Skin epidermis (tissue), 12 donors: ENCODE results near the gene MAPK6.
"Not testable (repeated sequence)": the region's sequence is repeated elsewhere in the genome, so short reads cannot be mapped to it uniquely, and the experiment has no call there.

ENCODE experiments used
- H3K27ac ChIP-seq, 21 experiments: fragments of 200-600 bp; sonication (generic) in 11 of 21; one replicate each; pipeline ENCODE4 v1.5.0; 2020; ENCODE audit warnings: mild to moderate bottlenecking in 3 of 21, inconsistent platforms in 2 of 21, moderate library complexity in 2 of 21
- H3K4me3 ChIP-seq, 7 experiments: fragments of 200-600 bp; sonication (generic) in 2 of 7; one replicate each; pipeline ENCODE4 v1.5.0; 2020; ENCODE audit warnings: inconsistent platforms in 2 of 7, mild to moderate bottlenecking in 2 of 7, moderate library complexity in 1 of 7

The MAPK6 gene

DNA sequence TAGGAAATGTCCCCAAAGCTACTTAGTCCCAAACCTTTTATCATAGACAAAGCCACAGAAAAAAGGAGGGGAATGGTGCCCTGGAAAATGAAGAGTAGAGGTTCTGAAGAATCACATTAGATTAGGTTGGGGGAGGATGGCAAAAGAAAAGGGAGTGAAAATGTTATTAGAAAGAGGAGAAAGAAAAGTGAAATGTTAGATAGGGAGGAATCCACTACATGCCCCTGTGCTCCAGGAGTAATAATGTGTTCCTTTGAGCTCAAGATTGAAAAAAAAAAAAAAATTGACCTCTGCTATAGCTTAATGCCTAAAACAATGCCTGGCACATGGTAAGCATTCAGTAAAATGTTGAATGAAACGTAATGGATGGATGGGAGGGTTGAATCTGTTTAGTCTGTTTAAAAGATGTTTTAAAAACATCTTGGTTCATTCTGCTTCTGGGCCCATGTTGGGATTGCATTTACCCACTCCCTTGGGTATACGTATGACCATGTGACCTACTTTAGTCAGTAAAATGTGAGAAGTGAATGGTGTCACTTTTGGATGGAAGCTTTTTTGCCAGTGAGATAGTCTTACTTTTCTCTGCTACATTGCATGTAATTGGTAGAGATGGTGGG lies 19.0 kb downstream of the MAPK6 start:
- Histone ChIP-seq H3K4me3 (no peak overlapping the region), H3K27ac (no peak overlapping the region)

DNA sequence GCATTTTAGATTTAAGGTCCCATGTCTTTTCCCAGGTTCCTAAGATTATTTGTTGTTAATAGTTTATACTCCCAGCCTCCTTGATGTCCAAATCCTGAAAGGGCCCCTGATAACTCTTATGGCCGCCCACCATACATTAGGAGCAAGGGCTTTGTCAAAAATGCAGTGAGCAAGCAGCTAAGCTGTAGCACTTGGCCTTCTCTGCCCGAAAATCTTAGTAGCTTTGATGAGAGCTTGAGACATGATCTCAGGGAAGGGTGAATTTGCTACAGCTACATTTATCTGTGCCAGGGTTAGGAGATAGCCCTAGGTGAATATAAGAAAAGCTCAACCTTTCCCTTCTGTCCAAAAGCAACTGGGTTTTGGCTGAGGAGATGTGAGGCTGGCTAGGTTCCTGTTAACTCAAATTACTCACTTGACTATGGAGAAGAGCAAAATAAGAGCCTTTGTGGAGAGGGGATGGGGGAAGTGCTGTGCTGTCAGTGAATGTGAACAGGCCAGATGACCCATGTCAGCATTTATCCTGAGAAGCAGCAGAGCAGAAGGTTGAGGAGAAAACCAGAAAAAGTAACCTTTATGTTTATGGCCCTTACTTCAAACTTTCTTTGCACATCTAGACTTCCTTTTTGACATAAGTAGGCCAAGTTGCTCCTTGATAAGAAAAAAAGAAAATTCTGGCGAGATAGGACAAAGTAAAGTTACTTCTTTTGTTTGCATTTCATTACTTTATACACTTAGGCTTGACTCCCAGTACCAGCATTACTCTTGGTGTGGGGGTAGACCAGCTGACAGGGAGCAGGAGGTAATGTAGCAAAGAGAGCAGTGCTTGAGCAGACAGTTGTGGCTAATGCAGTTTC lies 21.1 kb downstream of the MAPK6 start:
- peak overlapping the region in 7 of 21 experiments; percentile 3 to 62 (median 42) for H3K27ac ChIP-seq

DNA sequence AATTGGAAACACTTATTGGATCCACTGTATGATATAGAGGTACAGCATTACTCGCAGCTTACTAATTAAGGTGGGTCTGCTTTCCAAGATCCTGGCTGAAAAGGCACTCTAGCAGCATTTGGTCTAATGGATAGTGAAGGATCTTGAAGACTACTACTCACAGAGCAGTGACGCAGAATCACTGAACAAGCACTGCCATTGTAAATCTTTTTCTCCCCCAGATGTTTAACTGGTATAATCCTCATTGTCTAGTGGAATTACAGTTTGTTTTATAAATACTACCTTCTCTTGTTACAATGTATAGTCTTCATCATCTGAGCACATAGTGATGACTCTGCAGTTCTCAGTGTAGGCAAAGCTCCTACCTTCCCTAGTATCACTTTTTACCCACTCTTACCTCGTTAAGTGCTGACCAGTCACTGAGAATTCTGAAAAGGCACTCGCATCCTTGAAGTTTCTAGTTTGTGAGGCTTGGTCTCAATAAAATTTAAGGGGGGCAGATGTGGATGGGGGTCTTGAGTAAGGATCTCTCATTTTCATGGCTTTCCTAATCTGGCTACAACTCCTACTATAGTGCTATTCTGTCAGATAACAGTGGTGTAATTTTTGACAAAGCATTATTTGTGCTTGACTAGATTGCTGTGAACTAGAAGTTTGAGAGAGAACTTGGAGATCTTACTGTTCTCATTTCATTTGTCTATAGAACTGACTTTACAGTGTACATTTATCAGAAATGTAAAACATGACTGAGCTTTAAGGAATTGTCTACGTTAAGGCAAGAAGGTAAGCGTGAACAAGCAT lies 23.2 kb downstream of the MAPK6 start:
- no peak overlapping the region for H3K4me3 ChIP-seq
- no peak overlapping the region for H3K27ac ChIP-seq

More for the DNA sequence above, 21.1 kb downstream of the MAPK6 start:
- no peak overlapping the region for H3K4me3 ChIP-seq

DNA sequence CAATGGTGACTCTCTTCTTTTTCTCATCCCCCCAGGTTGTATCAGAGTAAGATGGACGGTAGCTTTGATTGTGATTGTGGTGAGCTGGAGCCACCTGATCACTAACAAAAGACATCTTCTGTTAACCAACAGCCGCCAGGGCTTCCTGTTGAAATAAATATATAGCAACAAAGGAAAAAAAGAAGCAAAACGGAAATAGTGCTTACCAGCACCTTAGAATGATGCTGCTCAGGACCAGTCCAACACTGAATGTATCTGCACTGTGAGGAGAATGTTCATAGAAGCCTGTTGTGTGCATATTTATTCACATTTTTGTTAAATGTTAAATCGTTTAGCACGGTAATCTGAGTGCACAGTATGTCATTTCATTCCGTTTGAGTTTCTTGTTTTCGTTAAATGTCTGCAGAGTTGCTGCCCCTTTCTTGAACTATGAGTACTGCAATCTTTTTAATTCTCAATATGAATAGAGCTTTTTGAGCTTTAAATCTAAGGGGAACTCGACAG lies 26.8 kb downstream of the MAPK6 start:
- not testable (repeated sequence) for H3K4me3 ChIP-seq
- peak overlapping the region in 7 of 21 experiments; percentile 3 to 82 (median 59) for H3K27ac ChIP-seq

DNA sequence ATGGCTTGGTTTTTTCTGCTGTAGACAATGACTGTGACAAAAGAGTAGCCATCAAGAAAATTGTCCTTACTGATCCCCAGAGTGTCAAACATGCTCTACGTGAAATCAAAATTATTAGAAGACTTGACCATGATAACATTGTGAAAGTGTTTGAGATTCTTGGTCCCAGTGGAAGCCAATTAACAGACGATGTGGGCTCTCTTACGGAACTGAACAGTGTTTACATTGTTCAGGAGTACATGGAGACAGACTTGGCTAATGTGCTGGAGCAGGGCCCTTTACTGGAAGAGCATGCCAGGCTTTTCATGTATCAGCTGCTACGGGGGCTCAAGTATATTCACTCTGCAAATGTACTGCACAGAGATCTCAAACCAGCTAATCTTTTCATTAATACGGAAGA lies 27.5 kb downstream of the MAPK6 start:
- peak overlapping the region in 7 of 21 experiments; percentile 47 to 82 (median 60) for H3K27ac ChIP-seq
- H3K4me3 ChIP-seq: not testable (repeated sequence)

DNA sequence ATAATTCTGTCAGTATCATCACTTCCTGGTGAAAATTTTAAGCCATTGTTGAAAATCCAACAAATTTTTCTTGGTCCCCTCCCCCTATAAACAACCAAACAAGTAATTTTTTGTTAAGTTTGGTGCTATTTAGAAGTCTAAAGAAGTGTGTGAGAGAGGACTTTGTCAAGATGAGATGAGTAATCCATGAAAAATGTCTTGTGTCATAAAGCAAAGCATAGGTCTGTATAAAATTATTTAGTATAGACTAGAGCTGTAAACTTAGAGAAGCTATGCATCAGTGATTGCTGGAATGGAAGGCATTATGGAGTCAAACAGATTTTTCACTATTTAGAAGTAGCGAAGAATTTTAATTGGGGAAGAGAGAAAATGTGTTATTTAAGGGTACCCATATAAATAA lies 31.4 kb downstream of the MAPK6 start:
- Histone ChIP-seq H3K27ac (no peak overlapping the region), H3K4me3 (no peak overlapping the region)

DNA sequence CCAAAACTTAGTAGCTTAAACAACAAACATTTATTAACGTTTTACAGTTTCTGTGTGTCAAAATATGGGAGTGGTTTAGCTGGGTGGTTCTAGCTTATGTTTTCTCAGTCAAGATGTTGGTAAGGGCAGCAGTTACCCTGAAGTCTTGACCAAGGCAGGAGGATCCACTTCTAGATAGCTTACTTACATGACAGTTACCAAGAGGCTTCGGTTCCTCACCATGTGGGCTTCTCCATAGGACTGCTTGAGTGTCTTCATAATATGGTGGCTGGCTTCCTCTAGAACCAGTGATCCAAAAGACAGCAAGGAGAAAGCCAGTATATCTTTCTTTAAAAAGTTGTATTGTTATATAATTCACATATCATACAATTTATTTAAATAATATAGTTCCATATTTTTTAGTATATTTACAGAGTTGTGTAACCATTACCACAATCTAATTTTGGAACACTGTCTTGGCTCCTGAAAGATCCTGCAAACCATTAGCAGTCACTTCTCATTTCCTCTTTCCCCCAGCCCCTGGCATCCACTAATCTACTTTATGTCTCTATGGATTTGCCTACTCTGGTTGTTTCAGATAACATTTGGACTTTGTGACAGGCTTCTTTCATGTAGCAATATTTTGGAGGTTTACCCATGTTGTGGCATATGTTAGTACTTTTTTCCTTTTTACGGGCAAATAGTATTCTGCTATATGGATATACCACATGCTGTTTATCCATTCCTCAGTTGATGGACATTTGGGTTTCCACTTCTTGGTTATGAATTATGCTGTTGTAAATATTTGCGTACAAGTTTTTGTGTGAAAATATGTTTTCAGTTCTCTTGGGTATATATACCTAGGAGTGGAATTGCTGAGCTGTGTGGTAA lies 33.3 kb downstream of the MAPK6 start:
- Histone ChIP-seq H3K4me3 (no peak overlapping the region), H3K27ac (peak overlapping the region in 1 of 21 experiments; percentile 17)

DNA sequence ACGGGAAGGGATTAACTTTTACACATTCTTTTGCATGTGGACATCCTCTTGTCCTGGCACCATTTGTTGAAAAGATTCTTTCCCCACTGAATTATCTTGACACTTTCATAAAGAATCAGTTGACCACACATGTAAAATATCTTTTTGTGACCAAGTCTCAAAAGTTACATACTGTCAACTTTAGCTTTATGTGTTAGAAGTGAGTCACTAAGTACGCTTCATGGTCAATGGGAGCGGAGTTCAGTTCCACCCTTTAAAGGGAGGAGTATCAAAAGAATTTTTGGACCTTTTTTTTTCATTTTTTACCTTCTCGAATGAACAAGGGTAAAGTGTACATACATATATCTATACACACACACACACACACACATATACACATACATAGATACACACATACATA lies 35.4 kb downstream of the MAPK6 start:
- Histone ChIP-seq H3K27ac (no peak overlapping the region), H3K4me3 (no peak overlapping the region)

DNA sequence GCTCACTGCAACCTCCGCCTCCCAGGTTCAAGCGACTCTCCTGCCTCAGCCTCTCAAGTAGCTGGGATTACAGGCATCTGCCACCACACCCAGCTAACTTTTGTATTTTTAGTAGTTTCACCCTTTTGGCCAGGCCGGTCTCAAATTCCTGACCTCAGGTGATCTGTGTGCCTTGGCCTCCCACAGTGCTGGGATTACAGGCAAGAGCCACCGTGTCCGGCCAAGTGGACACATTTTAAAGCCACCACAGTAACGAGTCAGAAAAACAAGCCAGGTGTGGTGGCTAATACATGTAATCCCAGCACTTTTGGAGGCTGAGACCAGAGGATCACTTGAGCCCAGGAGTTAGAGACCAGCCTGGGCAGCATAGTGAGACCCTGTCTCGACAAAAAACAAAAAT lies 35.8 kb downstream of the MAPK6 start:
- H3K4me3 ChIP-seq, H3K27ac ChIP-seq: not testable (repeated sequence)

DNA sequence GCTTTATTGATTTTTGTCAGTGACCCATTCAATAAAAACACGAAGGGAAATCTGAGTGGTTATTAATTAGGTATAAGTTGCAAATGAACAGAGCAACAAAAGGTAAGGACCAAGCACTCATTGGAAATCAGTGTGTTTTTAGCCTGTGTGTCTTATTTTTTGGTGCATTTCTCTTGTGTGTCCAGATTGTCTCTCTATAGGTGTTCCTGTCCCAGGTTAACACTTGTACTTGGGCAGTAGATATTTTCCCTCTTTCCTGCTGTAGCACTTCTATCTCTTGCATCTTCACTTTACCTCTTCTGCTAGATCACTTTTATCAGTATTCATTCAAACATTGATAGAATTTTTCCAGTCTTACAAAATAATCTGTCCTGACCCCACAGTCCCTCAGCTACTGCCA lies 37.0 kb downstream of the MAPK6 start:
- no peak overlapping the region for H3K4me3 ChIP-seq

DNA sequence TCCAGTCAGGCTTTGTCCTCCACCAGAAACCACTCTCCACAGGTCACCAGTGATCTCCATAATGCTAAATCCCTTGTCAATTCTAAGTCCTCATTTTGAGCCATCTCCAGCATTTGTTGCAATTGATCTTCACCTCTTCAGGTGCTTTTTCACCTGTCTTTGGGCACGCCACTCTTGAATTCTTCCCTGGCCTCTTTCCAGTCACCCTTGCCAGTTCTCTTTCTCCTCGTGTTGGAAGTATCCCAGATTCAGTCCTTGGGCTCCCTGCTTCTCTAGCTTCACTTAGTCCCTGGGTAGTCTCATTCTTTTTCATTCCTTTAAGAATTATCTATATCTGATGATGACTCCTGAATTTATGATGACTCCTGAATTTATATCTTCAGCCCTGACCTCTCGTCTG lies 37.5 kb downstream of the MAPK6 start:
- H3K4me3 ChIP-seq: no peak overlapping the region
- no peak overlapping the region for H3K27ac ChIP-seq

More for the DNA sequence above, 37.0 kb downstream of the MAPK6 start:
- no peak overlapping the region for H3K27ac ChIP-seq

DNA sequence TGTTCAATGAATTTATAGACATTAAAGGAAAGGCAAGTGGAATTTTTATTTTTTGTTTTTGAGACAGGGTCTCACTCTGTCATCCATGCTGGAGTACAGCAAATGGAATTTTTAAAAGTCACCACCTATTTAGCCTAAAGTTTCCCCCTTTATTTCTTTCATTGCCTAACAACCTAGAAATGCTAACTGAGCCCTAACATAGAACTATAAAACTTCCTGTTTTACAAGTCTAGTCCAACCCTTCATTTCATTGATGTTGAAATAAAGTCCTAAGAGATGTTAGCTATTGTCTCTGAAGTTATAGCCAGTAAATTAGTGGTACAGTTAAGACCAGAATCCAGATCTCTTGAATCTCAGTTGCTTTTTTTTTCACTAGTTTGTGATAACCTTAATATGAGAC lies 39.0 kb downstream of the MAPK6 start:
- Histone ChIP-seq H3K4me3 (no peak overlapping the region), H3K27ac (no peak overlapping the region)

DNA sequence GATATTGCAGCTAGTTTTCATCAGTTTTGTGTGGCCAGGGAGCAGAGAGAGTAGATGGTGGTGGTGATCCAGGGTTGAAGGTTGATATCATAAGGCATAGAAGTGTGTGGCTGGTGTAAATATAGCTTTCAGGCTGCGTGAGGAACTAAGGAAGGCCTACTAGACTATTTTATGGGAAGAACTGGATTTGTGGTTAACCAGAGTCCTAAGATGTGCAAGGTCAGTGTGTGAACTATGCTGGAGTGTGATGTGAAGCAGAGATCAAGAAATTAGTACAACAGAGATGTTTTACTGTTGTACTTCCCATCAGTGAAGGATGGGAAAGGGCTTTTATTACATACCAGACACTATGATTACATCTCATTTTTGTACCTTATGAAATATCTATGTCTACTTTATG lies 41.5 kb downstream of the MAPK6 start:
- Histone ChIP-seq H3K27ac (no peak overlapping the region), H3K4me3 (no peak overlapping the region)

DNA sequence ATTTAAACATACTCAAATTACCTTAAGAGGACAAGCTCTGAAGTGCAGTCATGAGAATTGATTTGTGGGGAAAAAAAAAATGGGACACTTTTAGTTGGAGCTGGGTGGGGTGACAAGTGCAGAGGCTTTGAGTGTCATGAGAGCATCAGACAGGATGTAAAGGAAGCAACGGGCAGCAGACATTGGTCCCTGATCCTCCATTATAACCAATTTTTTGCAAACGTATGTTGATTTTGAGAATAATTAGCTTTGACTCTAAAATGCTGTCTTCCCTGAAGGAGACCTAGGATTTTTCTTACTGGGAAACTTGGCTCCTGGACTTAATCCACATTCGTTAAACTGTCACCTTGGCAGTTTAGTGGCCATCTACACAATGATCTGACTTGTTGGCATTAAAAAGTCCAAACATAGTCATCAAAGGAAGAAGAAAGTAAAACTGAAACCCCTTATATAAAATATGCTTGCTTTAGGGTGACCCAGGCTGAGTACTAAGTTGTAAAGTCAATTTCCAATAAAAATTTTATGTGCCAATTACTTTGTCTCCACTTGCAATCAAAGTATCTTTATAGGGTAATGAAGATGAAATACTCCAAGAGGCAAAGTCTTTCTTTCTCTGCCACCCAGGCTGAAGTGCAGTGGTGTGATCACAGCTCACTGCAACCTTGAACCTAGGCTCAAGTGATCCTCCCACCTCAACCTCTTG lies 48.0 kb downstream of the MAPK6 start:
- H3K27ac ChIP-seq: peak overlapping the region in 11 of 21 experiments; percentile 1 to 72 (median 26)
- H3K4me3 ChIP-seq: no peak overlapping the region

DNA sequence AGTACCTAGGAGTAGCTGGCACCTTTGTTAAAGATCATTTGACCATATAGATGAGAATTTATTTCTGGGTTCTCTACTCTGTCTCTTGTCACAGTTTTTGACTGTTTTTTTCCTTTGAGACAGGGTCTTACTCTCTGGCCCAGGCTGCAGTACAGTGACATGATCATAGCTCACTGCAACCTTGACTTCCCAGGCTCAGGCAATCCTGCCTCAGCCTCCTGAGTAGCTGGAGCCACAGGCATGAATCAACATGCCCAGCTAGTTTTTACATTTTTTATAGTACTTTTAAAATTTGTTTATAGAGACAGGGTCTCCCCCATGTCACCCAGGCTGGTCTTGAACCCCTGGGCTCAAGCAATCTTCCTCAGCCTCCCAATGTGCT lies 48.5 kb downstream of the MAPK6 start:
- Histone ChIP-seq H3K27ac (peak overlapping the region in 11 of 21 experiments; percentile 1 to 72 (median 26)), H3K4me3 (no peak overlapping the region)

DNA sequence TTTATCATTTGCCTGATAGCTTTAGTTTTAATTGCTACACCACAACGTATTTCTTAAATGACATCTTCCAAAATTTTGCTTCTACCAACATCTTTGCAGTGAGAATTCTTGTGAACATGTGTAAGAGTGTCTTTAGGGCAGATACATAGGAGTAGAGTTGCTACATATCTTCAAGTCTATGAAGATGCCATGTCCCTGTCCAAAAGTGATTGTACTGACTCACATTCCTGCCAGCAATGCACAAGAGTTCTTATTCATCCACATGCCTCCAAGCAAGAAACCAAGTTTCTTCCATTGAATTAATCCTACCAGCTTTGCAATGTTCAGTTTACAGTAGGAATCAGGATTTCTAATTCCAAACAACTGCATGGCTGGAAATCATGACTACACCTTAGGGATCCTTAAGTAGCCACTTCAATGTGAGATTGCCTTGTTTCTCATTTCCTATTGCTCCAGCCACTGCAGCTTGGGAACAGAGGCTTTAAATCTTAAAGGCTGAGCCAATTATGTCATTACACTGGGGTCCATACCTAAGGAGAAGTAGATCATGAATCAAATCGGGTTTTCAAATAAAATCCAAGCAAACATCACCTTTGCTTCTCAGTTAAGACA lies 49.1 kb downstream of the MAPK6 start:
- Histone ChIP-seq H3K4me3 (no peak overlapping the region), H3K27ac (peak overlapping the region in 11 of 21 experiments; percentile 1 to 81 (median 49))

DNA sequence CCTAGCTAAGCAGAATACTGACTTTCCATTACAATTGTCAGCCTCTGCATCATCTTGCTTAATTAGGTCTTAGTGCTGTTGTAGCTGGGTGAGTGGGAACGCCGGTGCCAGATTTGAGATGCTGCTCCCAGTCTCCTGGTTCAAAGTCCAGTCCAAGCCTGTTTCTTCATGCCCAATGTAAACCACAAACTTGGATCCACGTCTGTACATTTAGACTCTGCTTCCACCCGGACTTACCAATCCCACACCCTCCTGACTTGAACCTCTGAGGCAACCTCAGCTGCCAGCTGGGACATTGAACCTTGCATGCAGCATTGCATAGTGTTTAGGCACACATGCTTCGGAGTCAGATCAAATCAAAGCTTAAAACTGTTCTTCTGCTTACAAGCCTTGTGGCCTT lies 50.5 kb downstream of the MAPK6 start:
- Histone ChIP-seq H3K4me3 (no peak overlapping the region), H3K27ac (peak overlapping the region in 15 of 21 experiments; percentile 15 to 81 (median 62))

DNA sequence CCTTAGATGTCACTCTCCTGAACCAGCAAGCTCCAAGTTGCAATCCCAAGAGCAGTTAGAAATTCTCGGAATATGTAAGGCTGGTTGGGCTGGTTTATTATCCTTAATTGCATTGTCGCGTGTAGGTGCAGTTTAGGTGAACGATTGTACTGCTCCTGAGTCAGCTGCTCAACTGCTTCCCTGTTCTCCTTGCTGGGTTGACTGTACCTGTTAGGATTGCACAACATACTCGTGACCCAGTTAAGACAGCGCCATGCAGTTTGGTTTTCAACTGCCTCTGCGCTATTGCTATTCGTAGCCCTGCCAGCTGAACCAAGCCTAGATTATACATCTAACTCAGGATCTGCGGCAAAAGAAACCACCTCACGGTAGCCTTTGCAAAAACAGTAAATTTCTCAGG lies 52.6 kb downstream of the MAPK6 start:
- Histone ChIP-seq H3K4me3 (no peak overlapping the region), H3K27ac (peak overlapping the region in 18 of 21 experiments; percentile 3 to 81 (median 66))
